Liver (tissue), 3 donors: ENCODE results near the gene PRKD1.

ENCODE experiments used
- EGR1 ChIP-seq, 2 donors: IDR thresholded peaks; 2 replicates each; pipeline ENCODE4 v1.6.1; 2016 to 2018; ENCODE audit warnings: antibody characterized with exemption in 2 of 2, low read depth in 2 of 2
- FOXA1 ChIP-seq: IDR thresholded peaks from 2 replicates; pipeline ENCODE4 v1.6.1; 2016; ENCODE audit warnings: antibody characterized with exemption
- GABPA ChIP-seq, 2 donors: IDR thresholded peaks in 1 of 2; conservative IDR thresholded peaks in 1 of 2; 2 replicates each; pipeline ENCODE4 v1.6.1; 2016; ENCODE audit warnings: antibody characterized with exemption in 2 of 2, mild to moderate bottlenecking in 1 of 2, moderate library complexity in 1 of 2
- HNF4G ChIP-seq: IDR thresholded peaks from 2 replicates; pipeline ENCODE4 v1.6.1; 2016; ENCODE audit warnings: antibody characterized with exemption
- JUND ChIP-seq, 2 donors: IDR thresholded peaks; 2 replicates each; pipeline ENCODE4 v1.6.1; 2016; ENCODE audit warnings: antibody characterized with exemption in 2 of 2
- RAD21 ChIP-seq, 2 donors: IDR thresholded peaks; 2 replicates each; pipeline ENCODE4 v1.6.1; 2016; ENCODE audit warnings: antibody characterized with exemption in 2 of 2, mild to moderate bottlenecking in 2 of 2
- SP1 ChIP-seq: IDR thresholded peaks from 2 replicates; pipeline ENCODE4 v1.6.1; 2018; ENCODE audit warnings: antibody characterized with exemption, mild to moderate bottlenecking
- TAF1 ChIP-seq: conservative IDR thresholded peaks from 2 replicates; pipeline ENCODE4 v1.6.1; 2016; ENCODE audit warnings: antibody characterized with exemption, mild to moderate bottlenecking
- YY1 ChIP-seq: IDR thresholded peaks from 2 replicates; pipeline ENCODE4 v1.6.1; 2016; ENCODE audit warnings: antibody characterized with exemption, mild to moderate bottlenecking
- TF ChIP-seq, protein P1 (sequence below): IDR thresholded peaks from 2 replicates; pipeline ENCODE4 v1.6.1; 2016; ENCODE audit warnings: antibody characterized with exemption
- TF ChIP-seq, protein P2 (sequence below): fragments of 150-350 bp; IDR thresholded peaks from 2 replicates; pipeline ENCODE4 v1.5.1; 2017; ENCODE audit warnings: improper control_type of control experiment, low read depth, low read length; ENCODE audit not compliant: missing input control
- TF ChIP-seq, protein P3 (sequence below): IDR thresholded peaks from 2 replicates; pipeline ENCODE4 v1.6.1; 2016; ENCODE audit warnings: antibody characterized with exemption
- TF ChIP-seq, protein P4 (sequence below): IDR thresholded peaks from 2 replicates; pipeline ENCODE4 v1.6.1; 2016; ENCODE audit warnings: antibody characterized with exemption, mild to moderate bottlenecking
- TF ChIP-seq, protein P5 (sequence below): IDR thresholded peaks from 2 replicates; pipeline ENCODE4 v1.6.1; 2016; ENCODE audit warnings: antibody characterized with exemption
- donor health status: healthy.
- donor health status: healthy.

DNA sequence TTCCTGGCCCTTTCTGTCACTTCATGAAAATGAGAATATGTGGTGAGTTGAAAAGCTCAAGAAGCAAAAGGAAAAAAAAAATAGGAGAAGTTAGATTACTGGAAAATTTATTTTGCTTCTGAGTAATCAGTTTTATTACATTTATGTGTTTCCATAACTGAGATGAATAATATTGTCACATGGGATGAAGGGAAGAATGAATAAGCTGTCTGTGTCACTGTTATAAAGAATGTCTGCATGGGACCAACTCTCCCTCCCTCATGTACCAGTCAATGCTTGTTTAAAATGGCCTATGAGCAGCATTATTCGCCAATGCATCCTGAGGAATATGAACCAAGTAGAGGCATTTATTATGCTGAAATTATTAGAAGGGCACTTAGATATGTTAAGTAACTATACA is 246.3 kb downstream of the PRKD1 start:
- TF ChIP-seq, protein P1, sequence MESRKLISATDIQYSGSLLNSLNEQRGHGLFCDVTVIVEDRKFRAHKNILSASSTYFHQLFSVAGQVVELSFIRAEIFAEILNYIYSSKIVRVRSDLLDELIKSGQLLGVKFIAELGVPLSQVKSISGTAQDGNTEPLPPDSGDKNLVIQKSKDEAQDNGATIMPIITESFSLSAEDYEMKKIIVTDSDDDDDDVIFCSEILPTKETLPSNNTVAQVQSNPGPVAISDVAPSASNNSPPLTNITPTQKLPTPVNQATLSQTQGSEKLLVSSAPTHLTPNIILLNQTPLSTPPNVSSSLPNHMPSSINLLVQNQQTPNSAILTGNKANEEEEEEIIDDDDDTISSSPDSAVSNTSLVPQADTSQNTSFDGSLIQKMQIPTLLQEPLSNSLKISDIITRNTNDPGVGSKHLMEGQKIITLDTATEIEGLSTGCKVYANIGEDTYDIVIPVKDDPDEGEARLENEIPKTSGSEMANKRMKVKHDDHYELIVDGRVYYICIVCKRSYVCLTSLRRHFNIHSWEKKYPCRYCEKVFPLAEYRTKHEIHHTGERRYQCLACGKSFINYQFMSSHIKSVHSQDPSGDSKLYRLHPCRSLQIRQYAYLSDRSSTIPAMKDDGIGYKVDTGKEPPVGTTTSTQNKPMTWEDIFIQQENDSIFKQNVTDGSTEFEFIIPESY: no peak
- TF ChIP-seq, protein P2, sequence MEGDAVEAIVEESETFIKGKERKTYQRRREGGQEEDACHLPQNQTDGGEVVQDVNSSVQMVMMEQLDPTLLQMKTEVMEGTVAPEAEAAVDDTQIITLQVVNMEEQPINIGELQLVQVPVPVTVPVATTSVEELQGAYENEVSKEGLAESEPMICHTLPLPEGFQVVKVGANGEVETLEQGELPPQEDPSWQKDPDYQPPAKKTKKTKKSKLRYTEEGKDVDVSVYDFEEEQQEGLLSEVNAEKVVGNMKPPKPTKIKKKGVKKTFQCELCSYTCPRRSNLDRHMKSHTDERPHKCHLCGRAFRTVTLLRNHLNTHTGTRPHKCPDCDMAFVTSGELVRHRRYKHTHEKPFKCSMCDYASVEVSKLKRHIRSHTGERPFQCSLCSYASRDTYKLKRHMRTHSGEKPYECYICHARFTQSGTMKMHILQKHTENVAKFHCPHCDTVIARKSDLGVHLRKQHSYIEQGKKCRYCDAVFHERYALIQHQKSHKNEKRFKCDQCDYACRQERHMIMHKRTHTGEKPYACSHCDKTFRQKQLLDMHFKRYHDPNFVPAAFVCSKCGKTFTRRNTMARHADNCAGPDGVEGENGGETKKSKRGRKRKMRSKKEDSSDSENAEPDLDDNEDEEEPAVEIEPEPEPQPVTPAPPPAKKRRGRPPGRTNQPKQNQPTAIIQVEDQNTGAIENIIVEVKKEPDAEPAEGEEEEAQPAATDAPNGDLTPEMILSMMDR: no peak
- TF ChIP-seq, protein P3, sequence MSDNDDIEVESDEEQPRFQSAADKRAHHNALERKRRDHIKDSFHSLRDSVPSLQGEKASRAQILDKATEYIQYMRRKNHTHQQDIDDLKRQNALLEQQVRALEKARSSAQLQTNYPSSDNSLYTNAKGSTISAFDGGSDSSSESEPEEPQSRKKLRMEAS: no peak
- TF ChIP-seq FOXA1 (no peak), RAD21 (IDR thresholded peaks at IDR 0.05) (no peak), SP1 (no peak), YY1 (no peak), EGR1 (IDR thresholded peaks at IDR 0.05; ENCODE audit: low read depth in 2 of 2) (no peak), JUND (IDR thresholded peaks at IDR 0.05) (no peak), TAF1 (no peak), HNF4G (no peak), GABPA (IDR thresholded peaks at IDR 0.05 in 1 of 2, conservative IDR thresholded peaks at IDR 0.05 in 1 of 2) (no peak)
- TF ChIP-seq, protein P4, sequence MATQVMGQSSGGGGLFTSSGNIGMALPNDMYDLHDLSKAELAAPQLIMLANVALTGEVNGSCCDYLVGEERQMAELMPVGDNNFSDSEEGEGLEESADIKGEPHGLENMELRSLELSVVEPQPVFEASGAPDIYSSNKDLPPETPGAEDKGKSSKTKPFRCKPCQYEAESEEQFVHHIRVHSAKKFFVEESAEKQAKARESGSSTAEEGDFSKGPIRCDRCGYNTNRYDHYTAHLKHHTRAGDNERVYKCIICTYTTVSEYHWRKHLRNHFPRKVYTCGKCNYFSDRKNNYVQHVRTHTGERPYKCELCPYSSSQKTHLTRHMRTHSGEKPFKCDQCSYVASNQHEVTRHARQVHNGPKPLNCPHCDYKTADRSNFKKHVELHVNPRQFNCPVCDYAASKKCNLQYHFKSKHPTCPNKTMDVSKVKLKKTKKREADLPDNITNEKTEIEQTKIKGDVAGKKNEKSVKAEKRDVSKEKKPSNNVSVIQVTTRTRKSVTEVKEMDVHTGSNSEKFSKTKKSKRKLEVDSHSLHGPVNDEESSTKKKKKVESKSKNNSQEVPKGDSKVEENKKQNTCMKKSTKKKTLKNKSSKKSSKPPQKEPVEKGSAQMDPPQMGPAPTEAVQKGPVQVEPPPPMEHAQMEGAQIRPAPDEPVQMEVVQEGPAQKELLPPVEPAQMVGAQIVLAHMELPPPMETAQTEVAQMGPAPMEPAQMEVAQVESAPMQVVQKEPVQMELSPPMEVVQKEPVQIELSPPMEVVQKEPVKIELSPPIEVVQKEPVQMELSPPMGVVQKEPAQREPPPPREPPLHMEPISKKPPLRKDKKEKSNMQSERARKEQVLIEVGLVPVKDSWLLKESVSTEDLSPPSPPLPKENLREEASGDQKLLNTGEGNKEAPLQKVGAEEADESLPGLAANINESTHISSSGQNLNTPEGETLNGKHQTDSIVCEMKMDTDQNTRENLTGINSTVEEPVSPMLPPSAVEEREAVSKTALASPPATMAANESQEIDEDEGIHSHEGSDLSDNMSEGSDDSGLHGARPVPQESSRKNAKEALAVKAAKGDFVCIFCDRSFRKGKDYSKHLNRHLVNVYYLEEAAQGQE: no peak
- TF ChIP-seq, protein P5, sequence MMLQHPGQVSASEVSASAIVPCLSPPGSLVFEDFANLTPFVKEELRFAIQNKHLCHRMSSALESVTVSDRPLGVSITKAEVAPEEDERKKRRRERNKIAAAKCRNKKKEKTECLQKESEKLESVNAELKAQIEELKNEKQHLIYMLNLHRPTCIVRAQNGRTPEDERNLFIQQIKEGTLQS: no peak
